ENCODE data around the gene TSC22D4. TPM values are rescaled to one million over a fixed set of nuclear protein-coding genes. Genes with fewer than 3 reads are reported as not detected.

TSC22D4 gene
- polyA plus RNA-seq, 1 of the 3 experiments (the other 2 are of a cell fraction): 32.7 TPM

GRCh38 chr7:100471021-100471420 is 8.0 kb downstream of the TSC22D4 start (continued):
- no peak for TF ChIP-seq CTCF (IDR thresholded peaks at IDR 0.05)
- no peak for TF ChIP-seq MEF2A (IDR thresholded peaks at IDR 0.05; ENCODE audit: borderline replicate concordance, low read depth)
- no peak for TF ChIP-seq NRF1 (IDR thresholded peaks at IDR 0.05; ENCODE audit: low read depth, low read length)
- no peak for TF ChIP-seq YY1 (IDR thresholded peaks at IDR 0.05; ENCODE audit: low read depth)
- no peak for TF ChIP-seq SIN3A (IDR thresholded peaks at IDR 0.05; ENCODE audit: borderline replicate concordance, low read depth, low read length)
- TF ChIP-seq JUND (IDR thresholded peaks at IDR 0.05): no peak
- no peak for TF ChIP-seq GATA2 (CRISPR knock-in tag; IDR thresholded peaks at IDR 0.05)
- no peak for TF ChIP-seq GABPA (IDR thresholded peaks at IDR 0.05; ENCODE audit: low read depth)

- Histone ChIP-seq H3K4me2 (no peak overlapping the region; the same call in 1 of the 2 replicates), H3K27ac (ENCODE audit: low read depth in 2 of 2, low read length in 1 of 2) (no peak overlapping the region; a peak in 1 of 4 replicates), H3F3A (replicated peaks; ENCODE audit: insufficient read depth) (peaks cover 9% of the 10 kb centered on the region), H3K4me1 (ENCODE audit: control insufficient read depth in 1 of 2, insufficient read depth in 2 of 2, low read depth in 1 of 2, low read length in 1 of 2) (peaks cover 3 to 15% of the 10 kb centered on the region in 2 experiments; a peak in 3 of 4 replicates), H3K9ac (no peak overlapping the region), H3K36me3 (replicated peaks in 1 of 2; ENCODE audit: control insufficient read depth in 1 of 2, insufficient read depth in 2 of 2, low read length in 1 of 2) (peaks cover 5 to 17% of the 10 kb centered on the region in 2 experiments), H4K20me1 (ENCODE audit: insufficient read depth) (no peaks in the 10 kb centered on the region), H3K9me2 (no peaks in the 10 kb centered on the region), H2AFZ (ENCODE audit: low read depth) (no peak overlapping the region), H3K9me3 (no peaks in the 10 kb centered on the region), H3K79me2 (ENCODE audit: insufficient read depth) (no peaks in the 10 kb centered on the region), H3K27me3 (ENCODE audit: insufficient read depth) (no peaks in the 10 kb centered on the region), H3K4me3 (ENCODE audit: low read depth in 2 of 2, low read length in 1 of 2) (no peak overlapping the region; a peak in 1 of 4 replicates)
- DNase-seq: peak; percentile 98
- TF ChIP-seq FOSL2 (IDR thresholded peaks at IDR 0.05; ENCODE audit: borderline replicate concordance, low read depth): no peak
- peak; percentile 33; the same call in 1 of the 2 replicates for TF ChIP-seq NRF1 (IDR thresholded peaks at IDR 0.05; ENCODE audit: low read depth, low read length)
- TF ChIP-seq RAD21 (IDR thresholded peaks at IDR 0.05; ENCODE audit: low read length): peak; percentile 97
- TF ChIP-seq SMC3 (IDR thresholded peaks at IDR 0.05; ENCODE audit: low read depth, low read length): peak; percentile 96
- peak; percentile 67 for TF ChIP-seq RCOR1 (IDR thresholded peaks at IDR 0.05; ENCODE audit: low read length)
- peak; percentile 98 for TF ChIP-seq CTCF (IDR thresholded peaks at IDR 0.05)
- TF ChIP-seq CHD2 (IDR thresholded peaks at IDR 0.05; ENCODE audit: low read length, partially characterized antibody): peak; percentile 57
- TF ChIP-seq PBX3 (IDR thresholded peaks at IDR 0.05): no peak
- CTCF ChIA-PET: interaction anchor here (0.5 to 11.9 kb wide), 54 partner anchors 9 to 1733 kb away, joined by 3 to 398 read pairs (median 4); partner anchors contain the start of genes ACTL6B, AGFG2, FBXO24 and LRCH4
- 34% methylated on average over 12 of the region's 13 CpGs for WGBS (ENCODE audit: low lambda C conversion rate)
- POLR2A ChIA-PET: interaction anchor here (0.7 to 2.6 kb wide), 4 partner anchors 9 to 117 kb away, joined by 3 to 10 read pairs (median 4); partner anchors contain the start of genes FBXO24, LRCH4 and TSC22D4
Observed at GRCh38 chr7:100469227-100470044, 9.6 kb downstream of the TSC22D4 start.
